NCI-H146 treated with DMSO at 0.1 percent for 48 hours (cell line): ENCODE results near the gene KAT8.
A peak's percentile ranks its signal among the peaks of the same experiment; 100 is the strongest.
"Not testable (repeated sequence)": the region's sequence is repeated elsewhere in the genome, so short reads cannot be mapped to it uniquely, and the experiment has no call there.

Experiments used
- DNase-seq: peaks from one replicate; lab custom pipeline; 2025; ENCODE audit not compliant: unreplicated experiment; lab: John Stamatoyannopoulos, UW

KAT8 gene

GRCh38 chr16:31130336-31130891 is 12.9 kb downstream of the KAT8 start:
- DNase-seq, result no peak

GRCh38 chr16:31130899-31131298 is 13.4 kb downstream of the KAT8 start:
- DNase-seq, result no peak

GRCh38 chr16:31131416-31131815 is 14.0 kb downstream of the KAT8 start:
- no peak for DNase-seq

GRCh38 chr16:31131841-31132271 is 14.4 kb downstream of the KAT8 start:
- DNase-seq, result no peak

- no peak for DNase-seq
Measured at GRCh38 chr16:31132303-31132979, 15.0 kb downstream of the KAT8 start.

GRCh38 chr16:31133046-31133501 is 15.6 kb downstream of the KAT8 start:
- DNase-seq, result no peak

GRCh38 chr16:31134091-31134571 is 16.7 kb downstream of the KAT8 start:
- DNase-seq, result no peak

GRCh38 chr16:31134625-31135534 is 17.4 kb downstream of the KAT8 start:
- no peak for DNase-seq

GRCh38 chr16:31135535-31136286 is 18.2 kb downstream of the KAT8 start, which contains the start of gene PRSS8:
Gene PRSS8 (minus strand): TSS chr16:31135727. CDS start chr16:31135498, 229 bp downstream.
- no peak for DNase-seq

GRCh38 chr16:31136287-31136662 is 18.8 kb downstream of the KAT8 start:
- DNase-seq, result no peak

- DNase-seq, result not testable (repeated sequence)
Measured at GRCh38 chr16:31136822-31137499, 19.5 kb downstream of the KAT8 start.

- DNase-seq, result no peak
Measured at GRCh38 chr16:31138621-31139578, 21.4 kb downstream of the KAT8 start.

GRCh38 chr16:31141071-31141469 is 23.6 kb downstream of the KAT8 start:
- not testable (repeated sequence) for DNase-seq

- DNase-seq, result no peak
Measured at GRCh38 chr16:31141489-31142108, 24.1 kb downstream of the KAT8 start.

GRCh38 chr16:31142109-31143010 is 24.9 kb downstream of the KAT8 start:
- DNase-seq, result peak; percentile 99

- no peak for DNase-seq
Measured at GRCh38 chr16:31143011-31143693, 25.7 kb downstream of the KAT8 start.

GRCh38 chr16:31143694-31144148 is 26.3 kb downstream of the KAT8 start:
- DNase-seq, result no peak
